KOPT-K1 (cell line): ENCODE data around the gene ITGBL1.

Source experiments
- H3K27ac ChIP-seq: fragments of 200-600 bp; sonication (generic); 2 replicates; pipeline ENCODE4 v1.5.1; 2016; ENCODE audit warnings: antibody characterized with exemption, mild to moderate bottlenecking, low read depth, low read length; ENCODE audit not compliant: poor library complexity, severe bottlenecking
- H3K36me3 ChIP-seq: fragments of 200-600 bp; sonication (generic); 2 replicates; pipeline ENCODE4 v1.5.1; 2017; ENCODE audit warnings: antibody characterized with exemption, mild to moderate bottlenecking, low read length, moderate library complexity; ENCODE audit not compliant: insufficient read depth
- H3K9me3 ChIP-seq: fragments of 200-600 bp; sonication (generic); 2 replicates; pipeline ENCODE4 v1.5.1; 2017; ENCODE audit warnings: antibody characterized with exemption, low read length, mild to moderate bottlenecking; ENCODE audit not compliant: insufficient read depth, poor library complexity, severe bottlenecking

The ITGBL1 gene

DNA sequence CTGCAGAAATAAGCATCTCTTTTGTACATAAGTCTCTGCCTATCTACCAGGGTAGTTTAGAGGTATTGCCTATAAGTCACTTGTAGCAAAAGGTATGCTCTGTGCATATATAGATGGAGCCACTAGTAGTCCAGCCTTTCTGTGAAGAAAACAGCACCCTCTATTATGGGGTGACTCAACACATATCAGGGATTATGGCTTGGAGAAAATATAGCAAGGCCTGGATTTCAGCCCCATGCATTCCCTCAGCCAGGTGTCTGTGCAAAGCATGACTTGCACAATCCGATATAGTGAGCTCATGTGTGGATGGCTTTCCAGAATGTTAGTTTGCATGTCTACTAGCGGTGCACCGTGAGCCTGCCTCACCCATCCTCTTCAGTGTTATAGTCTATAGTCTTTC is 22.7 kb upstream of the ITGBL1 start:
- Histone ChIP-seq H3K36me3 (no peaks in the 10 kb centered on the region), H3K27ac (no peak overlapping the region), H3K9me3 (no peaks in the 10 kb centered on the region)

DNA sequence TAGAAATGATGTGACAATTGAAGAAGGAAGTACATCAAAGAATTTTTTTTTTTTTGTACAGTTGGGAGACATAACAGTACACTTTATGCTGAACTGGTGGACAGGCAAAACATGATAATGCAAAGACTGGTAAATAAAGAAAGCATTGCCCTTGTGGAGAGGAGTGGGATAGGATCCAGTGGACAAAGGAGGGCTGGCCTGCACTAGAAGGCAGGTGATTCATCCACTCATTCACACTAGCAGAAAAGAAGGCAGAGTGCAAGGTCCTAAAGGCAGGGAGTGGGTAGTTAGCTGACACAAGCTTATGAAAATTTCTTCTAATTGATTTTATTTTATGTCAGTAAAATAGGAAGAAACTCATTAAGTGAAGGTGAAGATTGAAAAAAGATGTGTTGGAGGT is 18.6 kb upstream of the ITGBL1 start:
- H3K27ac ChIP-seq: no peak overlapping the region
- H3K9me3 ChIP-seq: no peaks in the 10 kb centered on the region
- H3K36me3 ChIP-seq: no peaks in the 10 kb centered on the region

DNA sequence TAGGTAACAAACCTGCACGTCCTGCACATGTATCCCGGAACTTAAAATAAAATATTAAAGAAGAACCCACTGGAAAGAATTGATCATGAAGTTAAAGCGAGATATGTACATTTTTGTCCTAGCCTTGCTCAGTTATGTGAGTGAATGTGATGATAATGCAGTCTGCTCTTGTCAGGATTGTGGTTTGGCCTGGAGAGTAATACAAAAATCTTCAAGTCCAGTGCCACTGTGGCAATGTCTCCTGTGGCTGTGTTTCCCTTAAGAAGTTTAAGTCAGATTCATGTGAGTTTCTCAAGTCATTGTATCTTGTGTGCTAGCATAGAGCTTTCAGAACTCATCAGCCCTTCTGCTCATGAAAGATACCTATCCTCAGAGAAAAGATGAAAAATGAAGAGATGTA is 18.0 kb upstream of the ITGBL1 start:
- Histone ChIP-seq H3K9me3 (no peaks in the 10 kb centered on the region), H3K27ac (no peak overlapping the region), H3K36me3 (no peaks in the 10 kb centered on the region)

DNA sequence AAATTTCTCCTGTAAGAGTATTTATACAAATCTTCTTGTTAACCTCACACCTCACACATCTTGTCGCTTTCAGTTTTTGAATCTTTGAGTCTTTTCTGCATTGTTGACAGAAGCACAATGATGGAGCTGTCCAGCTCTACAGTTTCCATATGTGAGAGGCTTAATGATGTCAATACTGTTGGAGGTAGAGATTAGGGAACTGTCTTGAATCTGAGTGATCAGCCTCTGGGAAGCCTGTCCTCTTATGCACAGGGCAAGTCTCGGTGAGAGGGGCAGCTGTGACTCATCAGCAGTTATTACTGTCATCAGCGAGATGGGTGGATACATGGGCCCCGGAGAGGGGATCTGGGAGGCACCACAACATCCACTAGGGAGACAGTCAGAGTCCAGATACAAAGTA is 4.6 kb upstream of the ITGBL1 start:
- Histone ChIP-seq H3K27ac (no peak overlapping the region), H3K36me3 (no peaks in the 10 kb centered on the region), H3K9me3 (no peaks in the 10 kb centered on the region)

DNA sequence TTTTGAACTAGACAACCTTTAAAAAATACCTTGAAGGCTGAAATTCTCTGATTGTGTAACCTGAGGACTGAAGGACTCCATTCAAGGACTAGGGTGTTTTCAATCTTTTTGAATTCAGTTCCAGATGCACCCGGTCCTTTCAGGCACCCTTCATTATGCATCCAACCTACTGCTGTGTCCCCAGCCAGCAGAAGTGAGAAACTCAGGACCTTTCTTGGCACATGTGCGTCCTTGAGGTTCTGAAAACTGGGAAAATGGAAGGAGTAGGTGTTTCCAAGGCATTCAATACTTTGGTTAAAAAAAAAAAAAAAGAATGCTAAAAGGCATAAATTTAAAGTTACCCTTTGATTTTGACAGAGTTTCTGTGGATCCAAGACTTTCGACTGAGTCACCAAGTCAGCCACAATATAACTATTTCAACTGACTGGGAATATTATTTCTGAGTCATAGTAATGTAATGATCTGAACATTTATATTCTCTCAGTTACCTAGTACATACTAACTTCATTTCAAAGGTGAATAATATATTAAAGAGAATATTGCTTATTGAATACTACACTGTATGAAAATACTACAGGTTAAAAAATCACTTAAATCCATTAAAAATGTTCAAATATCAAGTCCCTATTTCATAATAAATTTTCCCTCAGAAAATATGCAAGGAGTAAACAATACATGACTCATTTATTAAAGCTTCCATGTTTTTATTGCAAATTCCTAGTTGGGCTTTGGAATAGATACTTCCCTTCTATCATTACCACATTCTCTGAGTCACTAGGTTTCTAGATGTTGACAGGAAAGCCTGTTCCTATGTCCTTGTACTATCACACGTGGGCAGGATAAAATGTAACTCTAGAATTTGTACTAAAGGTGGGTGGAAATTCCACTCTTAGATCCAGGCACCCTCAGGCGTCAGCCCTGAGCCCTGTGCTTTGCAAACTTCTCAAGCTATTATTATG is 2.4 kb upstream of the ITGBL1 start:
- Histone ChIP-seq H3K27ac (no peak overlapping the region), H3K9me3 (no peaks in the 10 kb centered on the region)

DNA sequence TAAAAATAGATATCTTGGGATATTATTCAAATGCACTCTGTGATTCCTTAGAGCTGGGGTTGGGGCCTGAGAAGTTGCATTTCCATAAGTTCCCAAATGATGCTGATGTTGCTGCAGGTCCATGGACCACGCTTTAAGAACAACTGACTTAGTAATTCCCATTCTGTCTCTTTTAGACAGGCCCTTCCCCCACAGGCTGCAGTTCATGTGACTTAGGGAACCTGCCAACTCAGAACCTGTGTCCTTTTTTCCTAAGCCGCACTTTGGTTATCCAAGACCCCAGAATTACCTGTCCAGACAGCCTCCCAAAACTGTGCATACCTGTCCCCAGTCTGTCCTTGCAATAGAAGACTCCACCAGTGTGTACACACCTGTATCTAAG is 1.7 kb upstream of the ITGBL1 start:
- Histone ChIP-seq H3K9me3 (no peaks in the 10 kb centered on the region), H3K36me3 (no peaks in the 10 kb centered on the region), H3K27ac (no peak overlapping the region)

More for the DNA sequence above, 2.4 kb upstream of the ITGBL1 start:
- H3K36me3 ChIP-seq: no peaks in the 10 kb centered on the region

DNA sequence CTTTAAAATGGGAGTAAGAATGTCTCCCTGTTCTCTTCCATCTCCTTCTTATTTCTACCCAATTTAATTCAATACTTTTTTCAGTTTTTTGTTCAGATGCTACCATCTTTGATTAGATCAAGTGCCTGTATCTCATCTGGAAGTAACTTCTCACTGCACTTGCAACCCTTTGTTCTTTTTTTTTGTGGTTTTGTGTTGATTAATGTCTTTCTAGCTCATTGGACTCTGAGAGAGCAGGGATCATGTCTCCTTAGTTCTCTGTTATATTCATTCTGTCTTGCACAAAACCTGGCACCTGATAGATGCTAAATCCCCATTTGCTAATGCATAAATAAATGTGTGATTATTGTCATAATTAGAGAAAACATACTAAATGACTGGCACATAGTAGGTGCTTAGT is 834 bp upstream of the ITGBL1 start:
- Histone ChIP-seq H3K27ac (no peak overlapping the region), H3K9me3 (no peaks in the 10 kb centered on the region), H3K36me3 (no peaks in the 10 kb centered on the region)

DNA sequence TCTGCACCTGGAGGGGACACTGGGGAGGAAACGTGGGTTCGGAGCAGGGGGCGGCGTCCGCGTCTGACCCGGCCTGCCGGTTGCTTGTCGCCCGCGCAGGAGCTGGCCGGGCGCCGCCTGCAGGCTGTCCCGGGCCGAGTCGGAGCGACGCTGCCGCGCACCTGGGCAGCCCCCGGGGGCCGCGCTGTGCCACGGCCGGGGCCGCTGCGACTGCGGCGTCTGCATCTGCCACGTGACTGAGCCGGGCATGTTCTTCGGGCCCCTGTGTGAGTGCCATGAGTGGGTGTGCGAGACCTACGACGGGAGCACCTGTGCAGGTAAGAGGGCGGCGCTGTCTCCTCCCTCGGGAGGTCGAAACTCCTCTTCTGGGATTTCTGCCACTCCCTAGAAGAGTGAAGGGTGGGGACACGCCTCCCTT is 1.3 kb downstream of the ITGBL1 start:
- no peak overlapping the region for H3K27ac ChIP-seq

DNA sequence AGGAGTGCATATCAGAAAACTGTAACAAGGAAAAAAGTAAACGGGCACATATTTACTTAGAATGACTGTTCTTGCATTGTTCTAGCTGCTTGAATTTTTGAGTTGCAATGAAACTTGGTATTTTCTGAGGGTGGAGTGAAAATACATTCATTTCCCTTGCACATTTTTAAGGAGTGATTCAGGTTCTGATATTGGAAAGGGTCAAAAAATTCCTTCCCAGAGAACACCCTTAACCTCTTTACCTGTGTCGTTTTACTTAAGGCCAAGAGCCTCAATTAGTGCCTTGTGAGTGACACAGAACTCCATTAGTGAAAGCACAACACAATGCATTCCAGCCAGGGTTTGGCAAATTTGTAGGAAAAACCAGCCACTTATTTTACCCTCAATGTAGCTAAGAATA is 2.3 kb downstream of the ITGBL1 start:
- H3K27ac ChIP-seq: no peak overlapping the region
- H3K9me3 ChIP-seq: no peaks in the 10 kb centered on the region

More for the DNA sequence above, 1.3 kb downstream of the ITGBL1 start:
- Histone ChIP-seq H3K9me3 (no peaks in the 10 kb centered on the region), H3K36me3 (no peaks in the 10 kb centered on the region)

DNA sequence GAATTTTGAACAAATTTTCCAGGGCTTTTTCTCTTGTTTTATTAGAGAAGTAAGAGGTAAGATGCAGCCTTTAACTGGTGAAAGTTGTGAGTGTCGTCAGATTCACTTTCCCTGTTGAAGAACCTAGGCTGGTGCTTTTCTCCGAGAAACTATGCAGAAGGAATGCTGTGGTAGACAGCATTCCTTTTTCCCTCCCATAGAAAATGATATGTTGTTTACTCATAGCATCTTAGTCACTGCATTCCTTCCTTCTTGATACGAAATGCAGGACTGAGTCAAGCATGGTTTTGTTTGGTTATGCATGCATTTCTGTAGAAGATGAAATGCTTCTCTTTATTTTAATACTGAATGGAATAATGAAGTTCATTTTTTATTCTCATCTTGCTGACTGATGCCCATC is 3.4 kb downstream of the ITGBL1 start:
- Histone ChIP-seq H3K36me3 (no peaks in the 10 kb centered on the region), H3K27ac (no peak overlapping the region)

More for the DNA sequence above, 2.3 kb downstream of the ITGBL1 start:
- H3K36me3 ChIP-seq: no peaks in the 10 kb centered on the region

DNA sequence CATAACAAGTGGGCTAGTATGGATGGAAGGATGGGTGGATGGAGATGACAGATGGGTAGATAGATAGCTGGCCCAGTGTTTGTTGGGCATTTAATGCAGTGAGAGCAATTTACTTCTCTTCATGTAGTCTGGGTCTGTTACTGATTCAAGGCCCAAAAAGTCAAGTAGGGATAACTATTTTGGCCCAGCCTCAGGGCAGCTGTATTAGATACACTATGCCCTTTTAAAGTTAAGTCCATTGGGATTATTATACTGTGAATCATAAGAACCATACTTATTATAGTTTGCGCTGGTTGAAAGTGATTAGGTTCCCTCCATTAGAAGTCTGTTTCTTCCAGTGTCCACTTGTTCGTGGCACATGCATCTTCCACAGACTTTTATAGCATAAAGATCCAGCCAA is 4.7 kb downstream of the ITGBL1 start:
- Histone ChIP-seq H3K36me3 (no peaks in the 10 kb centered on the region), H3K9me3 (no peaks in the 10 kb centered on the region), H3K27ac (no peak overlapping the region)

More for the DNA sequence above, 3.4 kb downstream of the ITGBL1 start:
- H3K9me3 ChIP-seq: no peaks in the 10 kb centered on the region

DNA sequence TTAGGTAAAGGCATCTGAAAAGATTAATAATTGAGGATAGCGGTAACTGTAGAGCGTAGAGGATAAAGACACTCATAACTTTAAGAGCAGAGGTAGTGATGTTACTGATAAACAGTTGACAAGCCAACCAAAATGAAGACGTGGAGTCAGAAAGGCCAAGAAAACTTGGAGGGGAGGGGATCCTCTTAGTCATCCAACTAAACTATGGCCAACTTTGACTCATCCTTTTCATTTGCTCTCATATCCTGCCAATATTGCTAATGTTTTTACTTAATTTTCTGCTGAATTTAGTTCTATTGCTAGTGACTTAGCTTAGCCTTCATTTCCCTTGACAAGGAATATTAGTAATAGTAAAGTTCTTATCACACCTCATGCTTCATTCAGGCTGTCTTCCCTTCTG is 13.4 kb downstream of the ITGBL1 start:
- Histone ChIP-seq H3K9me3 (no peaks in the 10 kb centered on the region), H3K27ac (no peak overlapping the region), H3K36me3 (no peaks in the 10 kb centered on the region)

DNA sequence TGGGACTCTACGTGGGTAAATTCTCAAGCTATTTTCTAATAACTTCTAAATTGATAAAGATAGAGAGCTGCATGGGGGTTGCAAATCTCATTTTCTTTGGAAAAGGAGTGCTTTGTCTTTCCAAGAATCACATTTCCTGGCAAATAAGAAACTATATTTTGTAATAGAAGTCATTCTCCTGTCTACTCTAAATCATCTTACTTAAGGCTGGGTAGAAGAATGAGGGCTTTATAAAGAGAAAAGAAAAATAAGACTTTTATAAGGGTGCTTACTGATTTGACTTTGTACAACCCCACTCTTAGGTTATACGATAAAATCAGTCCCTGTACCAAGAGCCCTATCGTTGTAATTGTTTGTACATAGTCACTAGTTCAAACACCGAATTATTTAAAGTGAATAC is 14.9 kb downstream of the ITGBL1 start:
- Histone ChIP-seq H3K9me3 (no peaks in the 10 kb centered on the region), H3K36me3 (no peaks in the 10 kb centered on the region), H3K27ac (no peak overlapping the region)

DNA sequence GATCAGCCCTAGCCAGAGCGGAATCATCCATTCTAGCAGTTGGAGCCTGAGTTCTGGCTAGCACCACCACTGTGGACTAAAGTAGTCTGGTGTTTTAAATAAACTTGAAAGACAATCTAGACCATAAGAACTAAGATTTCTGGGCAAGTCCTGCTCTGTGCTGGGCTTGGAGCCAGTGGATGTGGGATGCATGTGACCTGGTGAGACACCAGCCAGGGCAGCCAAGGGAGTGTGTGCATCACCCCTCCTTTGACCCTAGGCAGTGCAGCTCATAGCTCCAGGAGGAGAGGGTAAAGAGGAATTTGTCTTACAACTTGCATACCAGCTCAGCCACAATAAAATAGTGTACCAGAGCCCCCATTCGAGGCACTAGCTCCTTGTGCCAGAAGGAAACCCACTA is 21.0 kb downstream of the ITGBL1 start:
- Histone ChIP-seq H3K27ac (no peak overlapping the region), H3K9me3 (no peaks in the 10 kb centered on the region), H3K36me3 (no peaks in the 10 kb centered on the region)

DNA sequence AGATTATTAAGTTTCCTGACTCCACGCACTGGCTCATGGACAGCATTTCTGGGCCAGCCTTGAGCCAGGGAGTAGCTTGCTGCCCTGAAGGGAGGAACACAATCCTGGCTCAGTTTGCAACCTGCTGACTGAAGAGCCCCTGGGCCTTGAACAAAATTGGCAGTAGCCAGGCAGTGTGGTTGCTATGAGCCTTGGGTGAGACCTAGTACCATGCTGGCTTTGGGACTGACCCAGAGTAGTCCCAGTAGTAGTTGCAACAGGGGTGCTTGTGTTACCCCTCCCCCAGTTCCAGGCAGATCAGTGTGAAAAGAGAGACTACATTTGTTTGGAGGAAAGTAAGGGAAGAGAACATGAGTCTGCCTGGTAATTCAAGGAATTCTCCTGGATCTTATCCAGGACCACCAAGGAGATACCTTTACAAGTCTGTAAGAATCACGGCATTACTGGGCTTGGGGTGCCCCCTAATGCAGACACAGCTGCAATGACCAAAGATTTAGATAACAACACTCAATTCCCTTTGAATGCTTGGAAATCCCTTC is 22.0 kb downstream of the ITGBL1 start:
- no peak overlapping the region for H3K27ac ChIP-seq
- H3K36me3 ChIP-seq: no peaks in the 10 kb centered on the region

DNA sequence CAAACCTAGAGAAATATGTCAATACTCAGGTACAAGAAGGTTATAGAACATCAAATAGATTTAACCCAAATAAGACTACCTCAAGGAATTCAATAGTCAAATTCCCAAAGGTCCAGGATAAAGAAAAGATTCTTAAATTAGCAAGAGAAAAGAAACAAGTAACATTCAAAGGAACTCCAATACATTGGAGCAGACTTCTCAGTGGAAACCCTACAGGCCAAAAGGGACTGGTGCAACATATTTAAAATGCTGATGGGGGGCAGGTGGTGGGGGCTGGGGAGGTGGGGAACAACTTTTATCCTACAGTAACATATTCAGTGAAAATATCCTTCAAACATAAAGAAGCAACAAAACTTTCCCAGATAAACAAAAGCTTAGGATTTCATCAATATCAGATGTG is 23.1 kb downstream of the ITGBL1 start:
- Histone ChIP-seq H3K27ac (no peak overlapping the region), H3K36me3 (no peaks in the 10 kb centered on the region), H3K9me3 (no peaks in the 10 kb centered on the region)

More for the DNA sequence above, 22.0 kb downstream of the ITGBL1 start:
- no peaks in the 10 kb centered on the region for H3K9me3 ChIP-seq
